ENCODE results near the gene EYS.
"Not testable (repeated sequence)": the region's sequence is repeated elsewhere in the genome, so short reads cannot be mapped to it uniquely, and the experiment has no call there.

The EYS gene

GRCh38 chr6:65088575-65088974 is 618.5 kb downstream of the EYS start:
- no peak for DNase-seq (ENCODE audit: low spot score)

GRCh38 chr6:65081756-65082155 is 625.3 kb downstream of the EYS start:
- no peak for DNase-seq (ENCODE audit: low spot score)

GRCh38 chr6:65075705-65076230 is 631.3 kb downstream of the EYS start:
- no peak for DNase-seq (ENCODE audit: low spot score)

DNA sequence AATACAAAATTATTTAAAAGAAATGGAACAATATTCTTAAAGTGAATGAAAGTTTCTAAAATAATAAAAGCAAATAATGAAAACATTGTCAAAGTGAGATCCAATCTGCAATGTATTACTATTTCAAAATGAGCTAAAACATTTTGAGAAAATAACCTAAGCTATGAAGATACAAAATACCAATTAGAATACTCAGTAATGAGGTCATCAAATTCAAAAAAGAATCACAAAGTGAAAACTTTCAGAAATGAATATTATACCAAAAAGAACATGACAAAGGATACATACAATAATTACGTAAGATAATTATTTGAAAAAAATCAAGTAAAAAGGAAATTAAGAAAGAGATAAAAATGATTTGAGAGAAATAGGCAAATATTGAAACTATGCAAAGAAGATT is 634.5 kb downstream of the EYS start:
- DNase-seq (ENCODE audit: low spot score) = no peak

GRCh38 chr6:65071480-65071879 is 635.5 kb downstream of the EYS start:
- DNase-seq (ENCODE audit: low spot score) = no peak

DNA sequence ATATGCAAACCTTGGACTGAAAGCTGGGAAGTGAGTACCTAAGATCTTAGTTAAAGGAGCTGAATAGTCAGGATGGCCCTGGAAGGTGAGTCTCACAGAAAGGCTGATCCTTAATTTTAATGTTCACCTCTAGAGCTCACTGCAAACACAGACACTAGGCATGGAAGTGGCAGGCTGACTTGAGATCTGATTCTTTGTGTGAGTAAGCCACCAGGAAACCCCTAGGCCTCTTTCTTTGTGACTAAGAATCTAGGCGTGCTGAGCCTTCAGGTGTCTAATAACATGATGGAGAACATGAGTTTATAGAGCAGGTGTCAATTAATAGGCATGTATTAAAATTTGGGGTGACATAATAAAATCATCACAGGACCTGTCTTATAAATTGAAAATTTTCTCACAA is 642.2 kb downstream of the EYS start:
- DNase-seq (ENCODE audit: low spot score) = no peak

GRCh38 chr6:65059568-65059967 is 647.5 kb downstream of the EYS start:
- DNase-seq (ENCODE audit: low spot score) = no peak

DNA sequence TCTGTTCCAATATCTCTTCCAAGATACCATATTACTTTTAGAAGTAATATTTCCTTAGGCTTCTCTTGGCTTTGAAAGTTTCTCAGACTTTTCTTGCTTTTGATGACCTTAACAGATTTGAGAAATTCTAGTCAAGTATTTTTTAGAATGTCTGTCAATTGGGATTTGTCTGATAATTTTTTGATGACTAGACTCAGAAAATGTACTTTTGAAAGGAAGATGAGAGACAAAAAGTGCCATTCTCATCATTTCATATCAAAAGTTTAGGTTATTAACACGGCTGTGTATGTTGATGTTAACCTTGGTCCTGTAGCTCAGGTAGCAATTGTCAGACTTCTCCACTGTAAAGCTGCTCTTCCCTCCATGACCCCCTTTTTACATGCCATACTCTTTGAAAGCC is 651.5 kb downstream of the EYS start:
- no peak for DNase-seq (ENCODE audit: low spot score)

GRCh38 chr6:65052626-65053025 is 654.4 kb downstream of the EYS start:
- no peak for DNase-seq (ENCODE audit: low spot score)

- DNase-seq (ENCODE audit: low spot score) = no peak
Observed at GRCh38 chr6:65045801-65046200, 661.2 kb downstream of the EYS start.

GRCh38 chr6:65014006-65014405 is 693.0 kb downstream of the EYS start:
- no peak for DNase-seq (ENCODE audit: low spot score)

- no peak for DNase-seq (ENCODE audit: low spot score)
Observed at GRCh38 chr6:65006788-65007187, 700.2 kb downstream of the EYS start.

DNA sequence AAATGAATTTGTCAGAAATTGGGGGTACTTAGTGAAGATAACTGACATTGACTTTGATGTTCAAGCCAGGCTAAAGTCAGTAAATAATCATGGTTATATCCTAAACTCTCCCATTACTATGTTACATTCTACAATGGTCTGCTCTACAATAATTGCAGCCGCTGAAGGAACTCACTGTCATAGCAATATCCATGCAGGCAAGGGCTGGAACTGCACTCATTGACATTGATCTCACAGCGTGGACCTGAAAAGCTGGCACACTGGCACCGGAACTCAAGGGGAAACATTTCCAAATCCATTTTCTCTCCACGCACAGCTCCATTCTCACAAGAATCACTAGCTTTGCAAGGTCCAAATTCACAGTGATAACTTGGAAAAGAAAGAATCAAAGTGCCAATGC is 702.7 kb downstream of the EYS start:
- no peak for DNase-seq (ENCODE audit: low spot score)

DNA sequence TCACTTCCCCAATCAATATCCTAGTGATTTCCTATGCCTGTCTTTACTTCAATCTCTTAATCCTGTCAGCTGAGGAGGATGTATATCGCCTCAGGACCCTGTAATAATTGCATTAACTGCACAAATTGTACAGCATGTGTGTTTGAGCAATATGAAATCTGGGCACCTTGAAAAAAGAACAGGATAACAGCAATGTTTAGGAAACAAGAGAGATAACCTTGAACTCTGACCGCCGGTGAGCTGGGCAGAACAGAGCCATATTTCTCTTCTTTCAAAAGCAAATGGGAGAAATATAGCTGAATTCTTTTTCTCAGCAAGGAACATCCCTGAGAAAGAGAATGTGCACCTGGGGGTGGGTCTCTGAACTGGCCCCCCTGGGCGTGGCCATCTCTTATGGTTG is 704.1 kb downstream of the EYS start:
- DNase-seq (ENCODE audit: low spot score) = not testable (repeated sequence)

DNA sequence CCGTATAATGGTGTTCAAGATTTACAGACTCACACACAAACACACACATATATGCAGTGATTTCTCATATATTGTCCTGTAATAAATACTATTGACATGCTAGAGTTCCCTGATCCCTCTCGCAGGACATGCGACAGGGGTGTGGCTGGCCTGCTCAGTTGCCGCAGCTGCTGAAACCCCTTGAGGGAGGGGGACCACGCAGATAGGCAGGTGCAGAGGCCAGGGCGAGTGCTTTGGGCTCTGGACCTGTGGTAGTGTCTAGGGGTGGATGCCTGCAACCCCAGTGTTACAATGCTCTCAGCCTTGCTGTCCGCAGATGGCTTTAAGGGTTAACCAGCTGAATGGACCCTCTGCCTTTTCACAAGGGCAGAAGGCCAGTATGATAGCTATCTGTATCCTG is 706.2 kb downstream of the EYS start:
- no peak for DNase-seq (ENCODE audit: low spot score)

DNA sequence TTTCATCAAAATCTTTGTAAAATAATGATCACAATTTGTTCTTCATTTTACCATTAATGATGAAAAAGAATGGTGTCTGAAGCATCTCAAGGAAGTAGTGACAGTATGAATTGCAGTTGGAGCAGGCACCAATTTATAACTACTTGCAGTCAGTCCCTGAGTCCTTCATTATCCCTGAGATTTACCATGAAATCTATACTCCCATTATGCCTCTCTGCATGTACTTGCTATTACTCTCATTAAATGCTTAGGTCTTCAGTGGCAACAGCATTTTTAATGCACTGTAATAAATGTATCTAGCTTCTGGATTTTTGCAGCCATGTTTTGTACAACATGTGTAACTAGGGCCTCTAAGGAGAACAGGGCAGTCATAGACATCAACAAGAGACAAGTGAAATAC is 708.8 kb downstream of the EYS start:
- no peak for DNase-seq (ENCODE audit: low spot score)

GRCh38 chr6:64996301-64996700 is 710.7 kb downstream of the EYS start:
- DNase-seq (ENCODE audit: low spot score) = no peak

DNA sequence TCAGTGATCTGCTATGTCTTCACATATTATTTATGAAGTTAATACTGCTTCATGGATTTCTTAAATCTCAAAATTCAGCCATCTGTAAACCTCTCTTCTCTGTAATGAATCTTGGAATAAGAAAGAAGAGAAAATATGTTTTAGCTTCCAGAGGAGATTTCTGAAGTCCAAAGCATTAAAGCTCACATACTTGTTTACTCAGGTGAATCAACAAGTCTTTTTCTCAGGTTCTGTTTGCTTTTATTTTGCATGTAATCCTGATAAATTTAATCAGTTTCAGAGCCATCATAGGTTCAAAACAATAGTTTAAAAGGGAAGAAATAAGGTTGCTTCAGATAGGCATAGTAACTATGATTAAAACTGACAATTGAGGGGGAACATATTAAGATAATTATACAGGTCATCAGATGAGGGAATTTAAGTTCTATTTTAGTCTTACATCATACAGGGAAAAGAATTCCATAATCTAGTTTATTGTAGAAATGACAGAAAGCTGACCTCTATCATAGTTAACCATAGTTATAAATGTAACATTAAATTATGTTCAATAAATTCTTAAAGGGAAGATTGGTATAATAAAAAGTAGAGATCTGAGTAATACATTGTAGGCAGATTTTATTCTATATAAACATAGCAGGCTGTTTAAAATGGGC is 716.2 kb downstream of the EYS start:
- DNase-seq (ENCODE audit: low spot score) = no peak

DNA sequence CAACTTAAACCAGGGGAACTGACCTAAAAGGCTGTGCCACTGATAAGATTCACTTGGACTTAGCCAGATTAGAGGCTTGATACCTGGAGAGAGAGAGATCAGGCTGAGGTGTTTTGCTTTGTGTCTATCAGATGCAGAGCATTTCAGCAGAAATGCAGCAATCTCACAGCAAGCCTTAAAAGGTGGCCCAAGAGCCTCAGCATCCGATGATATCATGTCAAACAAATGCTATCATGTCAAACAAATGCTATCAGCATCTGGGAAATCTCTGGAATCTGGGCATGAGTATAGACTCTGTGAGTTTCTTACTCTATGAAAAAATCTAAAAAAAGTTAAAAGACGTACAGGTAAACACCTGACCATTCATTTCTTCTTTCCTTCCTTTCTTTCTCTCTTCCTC is 718.9 kb downstream of the EYS start:
- no peak for DNase-seq (ENCODE audit: low spot score)

- no peak for DNase-seq (ENCODE audit: low spot score)
Observed at GRCh38 chr6:64987066-64987465, 720.0 kb downstream of the EYS start.

DNA sequence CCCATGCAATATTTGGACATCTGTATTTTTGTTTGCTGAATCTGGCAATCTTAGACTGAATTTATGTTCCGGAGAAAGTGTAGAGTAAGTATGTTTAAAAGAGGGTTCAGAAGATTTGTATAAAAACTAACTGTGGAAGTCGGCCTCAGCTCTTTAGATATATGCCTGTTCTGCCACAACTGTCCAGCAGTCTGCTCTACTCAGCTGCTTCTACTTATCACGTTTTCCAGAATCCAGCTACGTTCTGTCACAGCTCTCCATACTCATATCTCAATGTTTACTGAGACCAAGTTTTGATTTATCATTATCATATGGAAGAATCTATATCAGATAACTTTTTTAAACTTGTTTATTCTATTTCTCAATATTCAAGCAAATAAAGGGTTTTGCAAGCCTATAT is 721.3 kb downstream of the EYS start:
- no peak for DNase-seq (ENCODE audit: low spot score)

GRCh38 chr6:64984948-64985347 is 722.1 kb downstream of the EYS start:
- DNase-seq (ENCODE audit: low spot score) = no peak

- no peak for DNase-seq (ENCODE audit: low spot score)
Observed at GRCh38 chr6:64983089-64983488, 723.9 kb downstream of the EYS start.

- DNase-seq (ENCODE audit: low spot score) = no peak
Observed at GRCh38 chr6:64973142-64973541, 733.9 kb downstream of the EYS start.

GRCh38 chr6:64969139-64969538 is 737.9 kb downstream of the EYS start:
- no peak for DNase-seq (ENCODE audit: low spot score)

All from GM03348 (cell line).